ENCODE data around the gene PHC2.

PHC2 gene

GRCh38 chr1:33286451-33287185, 144.3 kb downstream of the PHC2 start:
- no peak for DNase-seq

GRCh38 chr1:33284049-33284448, 146.8 kb downstream of the PHC2 start:
- no peak for DNase-seq

GRCh38 chr1:33282791-33283190, 148.1 kb downstream of the PHC2 start:
- no peak for DNase-seq

- DNase-seq: no peak
Observed at GRCh38 chr1:33281554-33282303, 149.2 kb downstream of the PHC2 start.

- no peak for DNase-seq
Observed at GRCh38 chr1:33280091-33280661, 150.7 kb downstream of the PHC2 start.

GRCh38 chr1:33277488-33278084, 153.3 kb downstream of the PHC2 start:
- no peak for DNase-seq

- no peak for DNase-seq
Observed at GRCh38 chr1:33276573-33277298, 154.2 kb downstream of the PHC2 start.

- DNase-seq: no peak
Observed at GRCh38 chr1:33275706-33276572, 155.0 kb downstream of the PHC2 start.

- no peak for DNase-seq
Observed at GRCh38 chr1:33275195-33275594, 155.7 kb downstream of the PHC2 start.

- no peak for DNase-seq
Observed at GRCh38 chr1:33274446-33274845, 156.4 kb downstream of the PHC2 start.

GRCh38 chr1:33273961-33274371, 156.9 kb downstream of the PHC2 start:
- DNase-seq: no peak
